ENCODE measurements around the gene RPL15.

Gene RPL15

GRCh38 chr3:23919628-23920027 lies 2.7 kb downstream of the RPL15 start:
- no peak for DNase-seq (ENCODE audit: low read depth)
- no peak overlapping the region for H3K4me3 ChIP-seq (ENCODE audit: control insufficient read depth, low read depth, low read length)
- no peak for TF ChIP-seq CTCF (conservative IDR thresholded peaks at IDR 0.05; ENCODE audit: control insufficient read depth, insufficient read depth, low read depth, low read length)

- no peak for TF ChIP-seq CTCF (conservative IDR thresholded peaks at IDR 0.05; ENCODE audit: control insufficient read depth, insufficient read depth, low read depth, low read length)
- no peak for DNase-seq (ENCODE audit: low read depth)
- no peak overlapping the region for H3K4me3 ChIP-seq (ENCODE audit: control insufficient read depth, low read depth, low read length)
Measured at GRCh38 chr3:23920151-23920655, 3.3 kb downstream of the RPL15 start.

GRCh38 chr3:23921052-23921511 lies 4.2 kb downstream of the RPL15 start:
- H3K4me3 ChIP-seq (ENCODE audit: control insufficient read depth, low read depth, low read length), result no peak overlapping the region
- no peak for TF ChIP-seq CTCF (conservative IDR thresholded peaks at IDR 0.05; ENCODE audit: control insufficient read depth, insufficient read depth, low read depth, low read length)
- DNase-seq (ENCODE audit: low read depth), result no peak

- no peak for TF ChIP-seq CTCF (conservative IDR thresholded peaks at IDR 0.05; ENCODE audit: control insufficient read depth, insufficient read depth, low read depth, low read length)
- DNase-seq (ENCODE audit: low read depth), result no peak
- no peak overlapping the region for H3K4me3 ChIP-seq (ENCODE audit: control insufficient read depth, low read depth, low read length)
Measured at GRCh38 chr3:23923786-23924185, 6.9 kb downstream of the RPL15 start.

- H3K4me3 ChIP-seq (ENCODE audit: control insufficient read depth, low read depth, low read length), result no peak overlapping the region
Measured at GRCh38 chr3:23926246-23926645, 9.3 kb downstream of the RPL15 start.

GRCh38 chr3:23926736-23927135 lies 9.8 kb downstream of the RPL15 start:
- TF ChIP-seq CTCF (conservative IDR thresholded peaks at IDR 0.05; ENCODE audit: control insufficient read depth, insufficient read depth, low read depth, low read length), result peak; percentile 23
- peak; percentile 28 for DNase-seq (ENCODE audit: low read depth)
- H3K4me3 ChIP-seq (ENCODE audit: control insufficient read depth, low read depth, low read length), result no peak overlapping the region

More at GRCh38 chr3:23926246-23926645, 9.3 kb downstream of the RPL15 start:
- no peak for DNase-seq (ENCODE audit: low read depth)
- no peak for TF ChIP-seq CTCF (conservative IDR thresholded peaks at IDR 0.05; ENCODE audit: control insufficient read depth, insufficient read depth, low read depth, low read length)

GRCh38 chr3:23928524-23928923 lies 11.6 kb downstream of the RPL15 start:
- TF ChIP-seq CTCF (conservative IDR thresholded peaks at IDR 0.05; ENCODE audit: control insufficient read depth, insufficient read depth, low read depth, low read length), result no peak
- no peak overlapping the region for H3K4me3 ChIP-seq (ENCODE audit: control insufficient read depth, low read depth, low read length)
- no peak for DNase-seq (ENCODE audit: low read depth)
